SH-SY5Y (cell line): Measurements from ENCODE around the gene AP1S3.

ENCODE experiments used
- GATA2 ChIP-seq: IDR thresholded peaks from 2 replicates; pipeline ENCODE4 v1.6.1; 2011; ENCODE audit warnings: mild to moderate bottlenecking, low read depth, low read length
- GATA3 ChIP-seq: IDR thresholded peaks from 2 replicates; pipeline ENCODE4 v1.6.1; 2011; ENCODE audit warnings: low read depth, mild to moderate bottlenecking, low read length, moderate library complexity

AP1S3 gene

GRCh38 chr2:223859070-223859469 lies 21.7 kb upstream of the AP1S3 start:
- TF ChIP-seq GATA3, result no peak
- TF ChIP-seq GATA2, result no peak

DNA sequence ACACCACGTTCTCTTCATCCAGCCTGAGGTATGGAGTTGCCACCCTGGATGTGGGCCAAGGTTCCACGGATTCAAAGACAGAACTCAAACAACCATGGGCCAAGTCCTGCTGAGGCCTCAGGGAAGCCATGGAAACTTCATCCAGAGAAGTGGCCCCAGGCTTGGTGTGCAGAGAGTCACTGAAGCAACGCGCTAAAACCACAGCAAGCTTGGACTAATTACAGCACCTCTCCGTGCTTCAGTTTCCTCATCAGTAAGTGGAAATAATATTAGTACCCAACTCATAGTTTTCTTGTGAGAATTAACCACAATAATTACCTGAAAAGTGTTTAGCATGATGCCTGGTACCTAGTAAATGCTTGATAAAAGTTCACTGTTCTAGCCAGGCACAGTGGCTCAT lies 19.2 kb upstream of the AP1S3 start:
- TF ChIP-seq GATA3 (no peak), GATA2 (no peak)

DNA sequence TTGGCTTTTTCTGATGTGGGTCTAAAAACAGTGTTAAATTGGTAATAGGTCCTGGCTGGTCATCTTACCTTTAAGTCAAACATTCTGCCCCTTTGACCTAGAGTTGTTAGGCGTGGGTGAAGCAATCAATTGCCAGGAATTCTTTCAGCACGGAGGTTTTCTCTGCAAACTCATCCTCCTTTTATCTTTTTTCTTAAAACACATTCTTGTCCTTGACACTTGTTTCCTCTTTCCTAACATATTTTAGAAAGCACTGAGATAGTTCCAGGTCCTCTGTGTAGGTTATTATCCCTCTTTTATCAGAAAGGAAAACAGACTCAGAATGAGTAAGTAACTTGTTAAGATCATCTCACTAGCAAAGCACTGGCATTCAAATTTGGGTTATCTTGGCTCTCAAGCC lies 18.6 kb upstream of the AP1S3 start:
- TF ChIP-seq GATA3, result no peak
- no peak for TF ChIP-seq GATA2

DNA sequence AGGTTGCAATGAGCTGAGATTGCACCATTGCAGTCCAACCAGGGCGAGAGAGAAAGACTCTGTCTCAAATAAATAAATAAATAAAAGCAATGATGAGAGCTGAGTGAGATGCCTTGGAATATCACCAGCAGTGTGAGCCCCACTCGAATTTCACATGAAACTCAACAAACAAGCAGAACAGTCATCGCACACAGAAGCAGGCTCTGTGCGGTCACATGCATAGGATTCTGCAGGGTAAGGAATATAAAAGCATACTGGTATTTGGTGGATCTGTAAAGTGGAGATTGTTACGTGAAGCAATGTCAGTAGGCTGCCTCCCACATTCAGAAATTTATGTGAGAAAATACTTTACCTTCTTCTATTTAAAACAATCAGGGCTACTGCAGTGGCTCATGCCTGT lies 18.0 kb upstream of the AP1S3 start:
- TF ChIP-seq GATA3, result no peak
- no peak for TF ChIP-seq GATA2

DNA sequence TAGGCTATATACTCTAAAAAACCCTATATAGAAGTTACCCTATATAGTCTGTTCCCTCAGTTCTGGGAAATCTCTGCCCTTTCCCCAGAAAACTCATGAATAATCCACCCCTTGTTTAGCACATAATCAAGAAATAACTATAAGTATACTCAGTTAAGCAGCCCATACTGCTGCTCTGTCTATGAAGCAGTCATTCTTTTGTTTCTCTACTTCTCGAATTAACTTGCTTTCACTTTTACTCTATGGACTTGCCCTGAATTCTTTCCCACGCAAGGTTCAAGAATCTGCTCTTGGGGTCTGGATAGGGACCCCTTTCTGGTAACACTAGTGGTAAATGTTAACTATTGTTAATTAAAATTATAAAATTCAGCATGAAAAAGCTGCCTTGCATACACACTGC lies 17.4 kb upstream of the AP1S3 start:
- TF ChIP-seq GATA3, result no peak
- no peak for TF ChIP-seq GATA2

DNA sequence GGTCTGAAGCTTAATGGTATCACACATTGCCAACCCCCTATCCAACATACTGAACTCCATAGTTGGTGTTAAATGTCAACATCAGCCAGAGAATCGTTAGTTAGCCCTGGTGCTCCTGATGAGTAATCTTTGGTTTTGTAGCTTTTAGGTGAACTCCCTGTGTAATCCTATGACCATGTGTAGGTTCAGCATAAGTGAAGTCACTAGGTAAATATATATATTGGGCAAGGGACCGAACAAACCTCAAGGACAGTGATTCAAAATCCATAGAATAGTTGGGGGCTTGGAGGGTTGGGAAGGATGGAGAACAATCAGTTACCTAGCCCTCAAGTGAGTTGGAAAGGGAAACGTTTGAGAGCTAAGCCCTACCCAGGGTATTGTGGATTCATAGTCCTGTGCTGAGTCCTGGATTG lies 16.0 kb upstream of the AP1S3 start:
- TF ChIP-seq GATA2 (no peak), GATA3 (no peak)

GRCh38 chr2:223852281-223852795 lies 15.0 kb upstream of the AP1S3 start:
- TF ChIP-seq GATA2 (no peak), GATA3 (no peak)

GRCh38 chr2:223847410-223847809 lies 10.0 kb upstream of the AP1S3 start:
- TF ChIP-seq GATA2 (no peak), GATA3 (no peak)

DNA sequence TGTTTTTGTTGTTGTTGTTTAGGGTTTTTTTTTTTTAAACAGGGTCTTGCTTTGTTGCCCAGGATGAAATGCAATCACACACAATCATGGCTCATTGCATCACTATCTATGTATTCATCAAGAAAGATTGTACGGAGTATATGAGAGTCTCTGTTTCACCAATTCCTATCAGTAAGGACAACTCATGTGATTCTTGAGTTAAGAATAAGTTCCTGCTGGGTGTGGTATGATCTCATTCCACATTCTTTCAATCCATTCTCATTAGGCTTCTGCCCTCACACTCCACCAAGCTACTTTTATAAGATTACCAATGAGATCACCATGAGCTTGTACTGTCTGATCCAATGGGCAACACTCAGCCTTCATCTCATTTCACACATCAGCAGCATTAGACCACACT lies 9.1 kb upstream of the AP1S3 start:
- TF ChIP-seq GATA3 (no peak), GATA2 (no peak)

DNA sequence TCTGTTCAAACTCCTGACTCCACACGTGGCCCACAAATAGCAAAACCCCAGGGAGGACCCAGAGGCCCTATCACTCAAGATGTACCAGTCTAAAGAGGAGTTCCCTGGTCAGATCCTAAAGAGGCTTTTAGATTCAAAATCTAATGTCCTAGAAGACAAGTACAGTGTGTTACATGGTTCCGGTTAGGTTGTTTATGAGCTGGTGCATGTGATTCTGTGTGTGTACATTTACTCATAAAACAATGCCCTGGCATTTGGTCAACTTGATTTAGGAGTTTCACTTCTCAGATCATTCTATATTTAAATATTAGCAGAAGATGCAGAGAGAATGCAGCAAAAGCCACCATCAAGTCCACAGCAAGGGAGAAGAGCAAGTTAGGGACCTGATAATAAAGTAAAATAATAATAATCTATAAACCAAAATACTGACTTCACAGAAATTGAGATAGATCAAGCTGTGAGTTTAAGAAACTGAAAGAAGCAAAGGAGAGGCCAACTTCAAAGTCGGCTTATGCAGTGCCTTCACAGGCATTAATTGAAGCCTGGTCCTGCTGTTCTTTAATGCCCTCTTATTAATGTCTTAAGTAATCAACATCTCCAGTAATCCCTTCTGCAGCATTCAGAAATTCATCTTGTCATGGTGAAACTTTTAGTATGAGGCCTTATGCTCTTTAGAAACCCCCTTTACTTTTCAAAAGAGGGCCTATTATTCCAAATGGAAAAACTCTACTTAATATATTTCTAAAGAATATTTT lies 4.2 kb upstream of the AP1S3 start:
- no peak for TF ChIP-seq GATA3

- TF ChIP-seq GATA2 (no peak), GATA3 (no peak)
Measured at GRCh38 chr2:223835701-223836532, 1.5 kb downstream of the AP1S3 start.

DNA sequence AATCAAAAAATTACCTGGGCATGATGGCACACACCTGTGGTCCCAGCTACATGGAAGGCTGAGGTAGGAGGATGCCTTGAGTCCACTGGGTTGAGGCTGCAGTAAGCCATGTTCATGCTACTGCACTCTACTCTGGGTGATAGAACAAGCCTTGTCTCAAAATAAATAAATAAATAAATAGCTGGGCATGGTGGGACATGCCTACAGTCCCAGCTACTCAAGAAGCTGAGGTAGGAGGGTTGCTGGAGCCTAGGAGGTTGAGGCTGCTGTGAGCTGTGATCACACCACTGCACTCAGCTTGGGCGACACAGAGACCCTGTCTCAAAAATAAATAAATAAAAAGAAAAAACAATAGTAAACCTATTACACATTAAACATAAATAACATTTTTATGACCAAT lies 3.0 kb downstream of the AP1S3 start:
- no peak for TF ChIP-seq GATA2
- TF ChIP-seq GATA3, result no peak

DNA sequence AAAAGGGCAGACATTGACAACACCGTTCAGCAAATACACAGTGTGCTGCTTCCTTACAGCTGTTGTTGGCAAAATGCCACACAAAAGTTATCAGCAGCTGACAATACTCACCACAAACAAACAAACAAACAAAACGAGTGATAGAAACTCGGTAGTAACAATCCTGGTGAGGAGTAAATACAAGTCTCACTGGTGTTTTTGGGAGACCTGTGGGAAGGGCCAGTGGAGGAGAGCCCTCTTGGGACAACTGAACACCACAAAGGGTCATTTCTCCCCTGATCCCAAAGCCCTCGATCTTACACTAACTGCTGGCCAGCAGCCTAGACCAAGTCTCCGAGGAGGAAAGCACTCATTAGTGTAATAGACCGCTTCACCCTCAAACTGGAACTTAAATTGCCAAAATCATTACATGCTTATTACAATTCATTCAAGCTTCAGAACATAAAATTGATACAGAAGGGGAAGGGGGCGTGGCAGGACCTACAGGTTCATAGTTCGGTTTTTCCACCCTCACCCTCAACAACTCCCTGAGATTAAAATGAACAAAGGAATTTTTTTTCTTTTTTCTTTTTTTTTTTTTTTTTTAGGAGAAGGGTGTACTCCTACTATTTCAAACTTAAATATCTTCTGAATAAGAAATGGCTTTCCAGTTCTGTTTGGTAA lies 5.0 kb downstream of the AP1S3 start:
- no peak for TF ChIP-seq GATA2
- no peak for TF ChIP-seq GATA3

DNA sequence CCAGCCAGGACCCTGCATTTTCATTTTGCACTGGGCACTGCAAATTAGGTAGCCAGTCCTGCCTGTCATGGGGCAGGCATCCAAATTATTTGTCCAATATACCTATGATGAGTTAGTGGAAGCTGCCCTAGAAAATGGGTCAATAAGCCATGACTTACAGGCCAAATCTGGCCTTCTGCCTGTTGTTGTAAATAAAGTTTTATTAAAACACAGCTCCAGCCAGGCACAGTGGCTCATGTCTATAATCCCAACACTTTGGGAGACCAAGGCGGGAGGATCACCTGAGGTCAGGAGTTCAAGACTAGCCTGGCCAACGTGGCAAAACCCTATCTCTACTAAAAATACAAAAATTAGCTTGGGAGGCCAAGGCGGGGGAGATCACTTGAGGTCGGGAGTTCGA lies 8.3 kb downstream of the AP1S3 start:
- TF ChIP-seq GATA3, result no peak
- no peak for TF ChIP-seq GATA2
